GM19468 (cell line): ENCODE measurements around the gene LAMB3.

Source experiments
- ATAC-seq: cut with Tn5 transposase; IDR thresholded peaks from one replicate; pipeline ENCODE4 v1.9.1; 2021; ENCODE audit warnings: mild to moderate bottlenecking, moderate library complexity, moderate number of reproducible peaks; ENCODE audit not compliant: unreplicated experiment; ENCODE audit errors: extremely low read depth

Gene LAMB3

GRCh38 chr1:209619696-209620486 is 32.3 kb downstream of the LAMB3 start:
- ATAC-seq, result no peak

GRCh38 chr1:209618756-209619420 is 33.3 kb downstream of the LAMB3 start:
- ATAC-seq, result no peak

DNA sequence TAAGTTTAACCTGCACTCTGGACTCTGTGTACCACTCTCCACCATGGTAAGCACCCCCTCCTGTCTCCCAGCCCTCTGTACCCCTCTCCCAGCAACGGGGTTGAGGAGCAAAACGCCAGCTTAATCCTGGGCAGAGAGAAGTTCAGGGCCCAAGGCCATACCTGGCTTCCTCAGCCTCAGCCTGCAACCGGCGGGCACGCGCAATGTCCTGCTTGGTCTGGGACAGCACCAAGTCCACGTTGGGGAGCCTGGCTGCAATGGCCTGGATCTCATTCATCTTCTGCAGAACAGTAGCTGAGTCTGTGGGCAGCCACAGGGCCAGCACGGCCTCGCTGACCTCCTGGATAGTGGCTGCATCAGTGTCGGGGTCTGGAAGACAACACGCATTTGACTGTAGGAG is 33.9 kb downstream of the LAMB3 start:
- no peak for ATAC-seq

DNA sequence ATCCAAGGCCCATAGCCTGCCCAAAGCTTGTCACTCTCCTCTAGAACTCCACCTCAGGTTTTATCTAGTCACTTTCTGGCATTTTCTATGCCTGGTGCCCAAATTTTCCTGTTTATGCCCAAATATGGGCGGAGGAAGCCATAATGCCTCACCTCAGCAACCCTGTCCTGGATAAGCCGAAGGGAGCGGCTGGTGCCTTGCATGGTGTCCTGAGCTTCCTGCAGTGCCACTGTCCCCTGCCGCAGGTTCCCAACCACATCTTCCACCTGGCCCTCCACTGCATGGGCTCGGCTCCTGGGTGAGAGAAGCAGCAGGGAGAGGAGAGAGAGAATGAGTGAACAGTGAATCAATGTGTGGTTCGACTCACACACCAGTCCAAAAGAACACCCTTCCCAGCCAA is 34.5 kb downstream of the LAMB3 start:
- ATAC-seq, result no peak

GRCh38 chr1:209617047-209617673 is 35.1 kb downstream of the LAMB3 start:
- no peak for ATAC-seq

- no peak for ATAC-seq
Measured at GRCh38 chr1:209616366-209617046, 35.7 kb downstream of the LAMB3 start.

GRCh38 chr1:209614906-209615305 is 37.3 kb downstream of the LAMB3 start:
- ATAC-seq, result no peak

DNA sequence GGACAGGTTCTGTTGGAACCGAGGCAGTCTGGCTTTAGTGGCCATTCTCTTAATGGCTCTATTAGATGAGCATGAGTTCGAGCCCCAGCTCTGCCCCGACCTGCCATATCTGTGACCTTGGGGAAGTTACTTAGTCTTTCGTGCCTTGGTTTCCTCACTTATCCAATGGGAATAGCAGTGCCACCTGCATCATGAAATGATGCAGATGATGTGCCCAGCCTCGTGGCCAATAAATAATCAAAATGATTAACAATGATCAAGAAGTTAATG is 38.1 kb downstream of the LAMB3 start:
- ATAC-seq, result no peak

DNA sequence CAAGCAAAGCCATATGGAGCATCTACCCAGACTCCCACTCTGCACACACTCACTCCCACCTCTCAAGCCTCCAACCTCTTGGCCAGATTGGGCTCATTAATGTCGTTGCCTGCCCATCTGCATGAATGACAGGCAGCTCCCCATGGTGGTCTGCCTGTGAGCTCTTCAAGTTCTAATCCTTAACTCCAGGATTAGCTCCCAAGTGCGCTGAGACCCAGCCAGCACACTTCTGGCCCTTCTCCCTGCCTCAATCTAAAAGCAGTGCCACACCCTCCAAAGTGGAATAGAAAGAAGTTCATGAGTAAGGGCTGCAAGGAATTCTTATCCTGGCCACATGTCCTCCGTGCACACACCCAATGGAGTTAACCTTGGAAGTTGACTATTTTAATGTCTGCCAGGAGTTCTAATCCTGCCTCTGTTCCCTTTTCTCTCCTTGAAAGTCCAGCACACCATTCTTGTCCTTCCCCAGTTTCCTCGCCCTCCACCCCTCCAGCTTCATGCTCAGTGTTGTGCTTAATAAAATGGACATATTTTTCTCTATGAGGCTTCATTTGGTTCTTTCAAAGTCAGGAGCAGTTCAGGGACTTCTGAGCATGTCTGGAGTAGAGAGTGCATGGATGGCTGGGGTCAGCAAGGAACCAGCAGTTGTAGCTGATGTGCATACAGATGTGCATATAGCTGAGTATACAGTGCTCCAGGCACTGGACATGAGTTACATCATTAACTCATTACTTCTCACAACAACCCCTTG is 38.6 kb downstream of the LAMB3 start:
- ATAC-seq, result no peak

DNA sequence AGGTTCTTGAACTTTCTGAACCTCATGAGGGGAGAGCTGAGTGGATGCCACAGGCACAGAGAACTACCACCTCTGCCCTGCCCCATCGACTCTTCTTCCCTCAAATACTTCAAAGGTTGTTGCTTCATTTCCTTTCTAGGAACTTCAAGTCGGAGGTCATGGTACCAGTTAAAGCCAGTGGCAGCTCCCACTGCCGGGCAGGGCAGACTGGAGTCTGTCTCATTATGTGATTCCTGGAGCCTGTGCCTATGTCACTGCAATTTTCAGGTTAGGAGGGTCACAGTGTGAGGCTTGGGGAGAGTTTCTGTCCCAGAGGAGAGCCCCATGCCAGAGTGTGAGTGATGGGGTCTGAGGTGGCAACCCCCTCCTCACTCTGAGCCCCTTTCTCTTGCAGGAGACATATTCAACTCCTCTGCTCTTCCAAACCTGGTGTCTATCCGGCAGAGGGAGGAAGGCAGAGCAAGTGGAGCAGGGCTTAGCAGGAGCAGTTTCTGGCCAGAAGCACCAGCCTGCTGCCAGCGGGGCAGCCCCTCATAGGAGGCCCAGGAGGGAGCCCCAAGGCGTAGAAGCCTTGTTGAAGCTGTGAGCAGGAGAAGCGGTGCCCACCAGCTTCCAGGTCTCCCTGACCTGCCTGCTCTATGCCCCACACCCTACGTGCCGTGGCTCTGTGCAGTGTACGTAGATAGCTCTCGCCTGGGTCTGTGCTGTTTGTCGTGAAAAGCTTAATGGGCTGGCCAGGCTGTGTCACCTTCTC is 39.4 kb downstream of the LAMB3 start:
- ATAC-seq, result no peak

DNA sequence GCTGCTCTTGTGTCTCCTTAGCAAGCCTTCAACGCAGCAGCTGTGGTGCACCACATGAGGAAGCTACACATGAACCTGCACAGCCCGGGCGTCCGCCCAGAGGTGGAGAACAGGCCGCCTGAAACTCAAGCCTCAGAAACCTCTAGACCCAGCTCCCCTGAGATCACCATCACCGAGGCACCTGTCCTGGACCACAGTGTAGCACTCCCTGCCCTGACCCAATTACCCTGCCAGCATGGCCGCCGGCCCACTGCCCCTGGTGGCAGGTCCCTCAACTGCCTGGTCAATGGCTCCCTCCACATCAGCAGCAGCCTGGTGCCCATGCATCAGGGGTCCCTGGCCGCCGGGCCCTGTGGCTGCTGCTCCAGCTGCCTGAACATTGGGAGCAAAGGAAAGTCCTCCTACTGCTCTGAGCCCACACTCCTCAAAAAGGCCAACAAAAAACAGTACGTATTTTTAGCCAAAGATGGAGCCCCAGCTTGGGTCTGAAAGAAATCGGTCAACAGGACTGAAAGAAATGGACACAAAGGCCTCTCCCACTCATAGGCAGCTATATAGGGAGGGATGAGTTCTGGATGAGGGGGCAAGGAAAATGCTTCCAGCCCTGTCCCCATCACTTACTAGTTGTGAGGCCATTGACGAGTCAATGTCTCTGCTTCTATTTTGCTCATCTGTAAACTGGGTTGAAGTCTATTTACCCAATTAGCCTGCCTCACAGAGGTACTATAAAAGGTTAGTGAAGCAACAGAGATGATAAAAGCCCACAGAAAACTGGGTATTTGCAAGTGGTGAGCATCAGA is 40.3 kb downstream of the LAMB3 start:
- ATAC-seq, result no peak

- ATAC-seq, result no peak
Measured at GRCh38 chr1:209610631-209610905, 41.7 kb downstream of the LAMB3 start.

GRCh38 chr1:209609791-209610630 is 42.2 kb downstream of the LAMB3 start:
- ATAC-seq, result no peak

DNA sequence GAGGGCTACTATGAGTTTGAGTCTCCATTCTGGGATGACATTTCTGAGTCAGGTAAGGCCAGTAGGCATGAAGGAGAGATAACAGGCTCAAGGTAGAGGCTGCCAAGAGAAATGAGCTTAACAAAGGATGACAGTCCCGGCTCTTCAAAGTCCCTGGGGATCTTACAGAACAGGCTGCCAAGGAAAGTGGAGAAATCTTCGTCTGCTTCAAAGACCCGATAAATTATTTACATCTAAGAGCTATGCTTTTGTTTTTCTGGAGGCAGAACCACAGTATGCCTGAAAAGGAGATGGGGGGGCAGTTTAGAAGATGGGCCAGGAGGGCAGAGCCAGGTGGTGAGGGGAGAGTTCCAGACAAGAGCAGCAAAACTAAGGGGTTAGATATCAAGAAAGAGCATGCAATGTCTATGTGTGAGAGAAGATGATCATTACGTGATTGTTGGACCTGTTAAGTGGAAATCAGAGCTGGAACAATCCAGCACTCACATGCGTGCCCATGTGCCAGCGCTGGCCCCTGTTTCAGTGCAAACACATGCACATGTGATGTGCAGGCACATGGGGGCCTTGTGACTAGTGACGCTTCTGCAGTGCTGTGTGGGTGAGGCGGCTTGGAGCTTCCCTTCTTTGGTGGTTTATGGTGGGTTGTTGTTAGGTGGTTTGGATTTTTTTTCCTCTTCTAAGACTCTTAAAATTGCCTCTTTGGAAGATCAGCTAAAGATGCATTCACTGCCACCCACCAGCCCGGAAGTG is 43.0 kb downstream of the LAMB3 start:
- ATAC-seq, result no peak

GRCh38 chr1:209607795-209608178 is 44.4 kb downstream of the LAMB3 start:
- no peak for ATAC-seq

GRCh38 chr1:209607102-209607794 is 45.0 kb downstream of the LAMB3 start:
- peak; percentile 30 for ATAC-seq

DNA sequence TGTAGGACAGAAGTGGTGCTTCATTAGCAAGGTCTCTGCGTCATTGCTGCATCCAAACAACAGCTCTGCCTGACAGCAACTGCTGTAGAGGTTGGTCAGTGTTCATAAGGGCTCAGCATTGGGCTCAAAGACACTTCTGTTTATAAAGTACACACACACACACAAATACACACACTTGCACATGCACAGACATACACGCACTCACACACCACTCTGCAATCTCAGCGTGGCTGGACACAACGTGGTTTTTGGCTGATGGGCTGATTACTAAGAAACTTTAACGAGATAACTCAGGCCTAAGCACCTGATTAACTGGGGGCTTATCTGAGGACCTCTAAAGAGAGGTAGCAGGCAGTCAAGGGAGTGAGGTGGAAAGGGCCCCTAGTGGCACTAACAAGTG is 48.3 kb downstream of the LAMB3 start:
- ATAC-seq, result no peak
